ENCODE results near the gene MORN1.
A peak's percentile ranks its signal among the peaks of the same experiment; 100 is the strongest.

The MORN1 gene

DNA sequence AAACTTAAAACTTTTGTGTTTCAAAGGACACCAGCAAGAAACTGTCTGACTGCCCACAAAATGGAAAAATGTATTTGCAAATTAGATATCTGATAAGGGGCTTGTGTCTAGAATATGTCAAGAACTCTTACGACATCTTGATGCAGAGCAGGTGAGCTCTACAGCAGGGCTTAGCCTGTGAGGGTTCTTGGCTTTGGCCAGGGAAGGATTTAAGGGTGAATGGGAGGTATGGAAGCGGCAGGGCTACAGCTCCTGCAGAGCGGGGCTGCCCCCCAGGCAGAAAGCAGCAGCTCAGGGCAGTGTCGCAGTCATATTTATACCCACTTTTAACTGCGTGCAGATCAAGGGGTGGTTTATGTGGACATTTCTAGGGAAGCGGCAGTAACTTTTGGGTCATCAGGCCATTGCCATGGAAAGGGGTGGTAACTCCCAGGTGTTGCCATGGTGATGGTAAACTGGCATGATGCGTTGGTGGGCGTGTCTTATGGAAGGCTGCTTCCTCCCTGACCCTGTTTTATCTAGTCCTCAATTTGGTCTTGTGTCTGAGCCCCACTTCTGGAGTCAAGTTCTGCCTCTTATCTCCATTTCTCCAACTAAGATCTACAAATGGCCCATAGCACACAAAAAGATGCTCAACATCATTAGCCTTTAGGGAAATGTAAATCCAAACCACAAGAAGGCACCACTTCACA is 23.2 kb downstream of the MORN1 start:
- H3K18ac ChIP-seq (ENCODE audit: low read depth in 1 of 2, low read length in 2 of 2): no peak overlapping the region
- H4K91ac ChIP-seq (ENCODE audit: low read length): no peak overlapping the region
- no peak overlapping the region for H2AK5ac ChIP-seq (ENCODE audit: low read length, severe bottlenecking)
- no peak overlapping the region for H2BK120ac ChIP-seq (ENCODE audit: low read depth, low read length)
- H4K8ac ChIP-seq (ENCODE audit: low read length): no peak overlapping the region
- peaks cover 0 to 3% of the 10 kb centered on the region in 2 experiments for H3K36me3 ChIP-seq (ENCODE audit: control insufficient read depth in 1 of 2, insufficient read depth in 2 of 2, low read depth in 1 of 2, low read length in 2 of 2)
- WGBS: 96% methylated on average over 8 of the region's 8 CpGs
- no peak overlapping the region for H3K4me2 ChIP-seq (ENCODE audit: low read length, poor library complexity, severe bottlenecking)
- no peak overlapping the region for H3K27ac ChIP-seq (ENCODE audit: low read length, poor library complexity, severe bottlenecking)
- no peak overlapping the region for H2BK15ac ChIP-seq (ENCODE audit: low read depth, poor library complexity, severe bottlenecking)
- no peak overlapping the region for H3K14ac ChIP-seq (ENCODE audit: low read length in 2 of 2)
- H3K4ac ChIP-seq (ENCODE audit: low read depth in 1 of 2, low read length in 2 of 2): no peak overlapping the region
- H3K79me1 ChIP-seq (replicated peaks; ENCODE audit: low read length, poor library complexity, severe bottlenecking): no peaks in the 10 kb centered on the region
- no peaks in the 10 kb centered on the region for H3K27me3 ChIP-seq (ENCODE audit: control insufficient read depth in 1 of 2, insufficient read depth in 1 of 2, low read length in 2 of 2)
- DNase-seq: no peak
- H2AFZ ChIP-seq (ENCODE audit: low read depth, low read length): no peak overlapping the region
- no peak overlapping the region for H3K9ac ChIP-seq (ENCODE audit: low read length)
- H3K4me1 ChIP-seq (ENCODE audit: control insufficient read depth, insufficient read depth, low read depth, low read length): peaks cover 8% of the 10 kb centered on the region
- H2BK12ac ChIP-seq (ENCODE audit: low read length in 2 of 2): no peak overlapping the region
- H3K23ac ChIP-seq (ENCODE audit: low read length in 2 of 2): no peak overlapping the region
- no peak overlapping the region for H3K4me3 ChIP-seq (ENCODE audit: insufficient read depth in 1 of 2, low read depth in 1 of 2, low read length in 2 of 2)
- H3K9me3 ChIP-seq (ENCODE audit: control insufficient read depth, low read length): peaks cover 4% of the 10 kb centered on the region
- H2BK5ac ChIP-seq (ENCODE audit: low read depth, low read length, poor library complexity, severe bottlenecking): no peak overlapping the region

DNA sequence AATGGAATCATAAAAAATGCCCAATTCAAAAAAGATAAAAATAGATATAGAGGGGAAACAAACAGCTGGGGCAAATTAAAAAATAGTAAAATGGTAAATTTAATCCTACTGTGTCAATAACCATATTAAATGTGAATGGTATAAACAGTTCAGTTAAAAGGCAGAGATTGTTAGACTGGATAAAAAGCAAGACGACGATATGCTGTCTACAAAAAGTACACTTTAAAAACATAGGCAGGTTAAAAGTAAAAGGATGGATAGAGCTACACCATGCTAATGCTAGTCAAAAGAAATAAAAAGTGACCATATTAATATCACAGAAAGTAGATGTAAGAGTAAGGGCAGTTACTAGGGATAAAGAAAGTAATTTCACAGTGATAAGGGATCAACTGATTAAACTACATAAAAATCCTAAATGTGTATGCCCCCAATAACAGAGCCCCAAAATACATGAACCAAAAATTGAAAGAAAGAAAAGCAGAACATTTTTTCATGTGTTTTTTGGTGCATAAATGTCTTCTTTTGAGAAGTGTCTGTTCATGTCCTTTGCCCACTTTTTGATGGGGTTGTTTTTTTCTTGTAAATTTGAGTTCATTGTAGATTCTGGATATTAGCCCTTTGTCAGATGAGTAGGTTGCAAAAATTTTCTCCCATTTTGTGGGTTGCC is 27.4 kb downstream of the MORN1 start:
- Histone ChIP-seq H3K4me2 (ENCODE audit: low read length, poor library complexity, severe bottlenecking) (no peak overlapping the region), H3K27me3 (ENCODE audit: control insufficient read depth in 1 of 2, insufficient read depth in 1 of 2, low read length in 2 of 2) (no peaks in the 10 kb centered on the region), H3K9me3 (ENCODE audit: control insufficient read depth, low read length) (peaks cover 6% of the 10 kb centered on the region), H3K36me3 (ENCODE audit: control insufficient read depth in 1 of 2, insufficient read depth in 2 of 2, low read depth in 1 of 2, low read length in 2 of 2) (peaks cover 0 to 3% of the 10 kb centered on the region in 2 experiments), H3K4me3 (ENCODE audit: insufficient read depth in 1 of 2, low read depth in 1 of 2, low read length in 2 of 2) (no peak overlapping the region), H4K8ac (ENCODE audit: low read length) (no peak overlapping the region), H2BK5ac (ENCODE audit: low read depth, low read length, poor library complexity, severe bottlenecking) (no peak overlapping the region), H3K4me1 (ENCODE audit: control insufficient read depth, insufficient read depth, low read depth, low read length) (peaks cover 4% of the 10 kb centered on the region), H3K18ac (ENCODE audit: low read depth in 1 of 2, low read length in 2 of 2) (no peak overlapping the region), H3K23ac (ENCODE audit: low read length in 2 of 2) (no peak overlapping the region), H2BK15ac (ENCODE audit: low read depth, poor library complexity, severe bottlenecking) (no peak overlapping the region), H3K27ac (ENCODE audit: low read length, poor library complexity, severe bottlenecking) (no peak overlapping the region), H3K9ac (ENCODE audit: low read length) (no peak overlapping the region), H2BK120ac (ENCODE audit: low read depth, low read length) (no peak overlapping the region), H2AK5ac (ENCODE audit: low read length, severe bottlenecking) (no peak overlapping the region), H4K91ac (ENCODE audit: low read length) (no peak overlapping the region), H3K4ac (ENCODE audit: low read depth in 1 of 2, low read length in 2 of 2) (no peak overlapping the region), H2AFZ (ENCODE audit: low read depth, low read length) (no peak overlapping the region), H3K14ac (ENCODE audit: low read length in 2 of 2) (no peak overlapping the region), H3K79me1 (replicated peaks; ENCODE audit: low read length, poor library complexity, severe bottlenecking) (peaks cover 1% of the 10 kb centered on the region), H2BK12ac (ENCODE audit: low read length in 2 of 2) (no peak overlapping the region)
- WGBS: 100% methylated on average over 2 of the region's 2 CpGs
- DNase-seq: no peak

DNA sequence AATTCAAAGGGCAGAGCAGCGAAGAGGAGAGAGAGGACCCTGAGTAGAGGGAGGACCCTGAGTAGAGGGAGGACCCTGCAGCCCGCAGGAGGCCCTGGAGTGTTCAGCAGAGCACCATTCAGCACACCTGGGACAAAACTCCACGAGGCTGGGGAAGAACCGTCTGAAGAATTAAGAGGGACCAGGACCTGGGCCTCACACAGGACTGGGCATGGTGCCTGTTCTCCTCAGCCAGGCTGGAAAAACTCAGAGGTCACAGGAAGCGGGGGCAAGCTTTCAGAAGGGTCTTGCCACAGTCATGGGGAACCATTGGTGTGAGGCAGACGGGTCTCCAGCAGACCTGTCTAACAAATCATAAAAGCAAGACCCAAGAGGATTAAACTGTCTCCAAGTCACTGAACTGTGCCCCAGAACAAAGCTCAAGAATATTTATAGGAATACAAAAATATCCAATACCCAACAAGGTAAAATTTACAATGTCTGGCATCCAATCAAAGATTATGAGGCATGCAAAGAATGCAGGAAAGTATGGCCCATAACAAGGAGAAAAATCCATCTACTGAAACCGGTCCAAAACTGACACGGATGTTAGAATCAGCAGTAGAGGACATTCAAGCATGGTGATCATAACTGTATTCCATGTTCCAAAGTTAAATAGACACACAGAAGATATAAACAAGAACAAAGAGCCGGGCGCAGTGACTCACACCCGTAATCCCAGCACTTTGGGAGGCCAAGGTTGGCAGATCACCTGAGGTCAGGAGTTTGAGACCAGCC is 30.6 kb downstream of the MORN1 start:
- peaks cover 0 to under 1% of the 10 kb centered on the region in 2 experiments for H3K27me3 ChIP-seq (ENCODE audit: control insufficient read depth in 1 of 2, insufficient read depth in 1 of 2, low read length in 2 of 2)
- no peak overlapping the region for H2BK15ac ChIP-seq (ENCODE audit: low read depth, poor library complexity, severe bottlenecking)
- H3K4ac ChIP-seq (ENCODE audit: low read depth in 1 of 2, low read length in 2 of 2): no peak overlapping the region
- H3K23ac ChIP-seq (ENCODE audit: low read length in 2 of 2): no peak overlapping the region
- no peak overlapping the region for H2BK120ac ChIP-seq (ENCODE audit: low read depth, low read length)
- no peak overlapping the region for H2AFZ ChIP-seq (ENCODE audit: low read depth, low read length)
- no peak overlapping the region for H3K4me3 ChIP-seq (ENCODE audit: insufficient read depth in 1 of 2, low read depth in 1 of 2, low read length in 2 of 2)
- peaks cover 6% of the 10 kb centered on the region for H3K9me3 ChIP-seq (ENCODE audit: control insufficient read depth, low read length)
- H2BK12ac ChIP-seq (ENCODE audit: low read length in 2 of 2): no peak overlapping the region
- no peak overlapping the region for H3K9ac ChIP-seq (ENCODE audit: low read length)
- H3K36me3 ChIP-seq (ENCODE audit: control insufficient read depth in 1 of 2, insufficient read depth in 2 of 2, low read depth in 1 of 2, low read length in 2 of 2): peaks cover 0 to 11% of the 10 kb centered on the region in 2 experiments
- peaks cover 4% of the 10 kb centered on the region for H3K4me1 ChIP-seq (ENCODE audit: control insufficient read depth, insufficient read depth, low read depth, low read length)
- H2BK5ac ChIP-seq (ENCODE audit: low read depth, low read length, poor library complexity, severe bottlenecking): no peak overlapping the region
- no peak overlapping the region for H3K14ac ChIP-seq (ENCODE audit: low read length in 2 of 2)
- no peak for DNase-seq
- peaks cover 1% of the 10 kb centered on the region for H3K79me1 ChIP-seq (replicated peaks; ENCODE audit: low read length, poor library complexity, severe bottlenecking)
- H4K91ac ChIP-seq (ENCODE audit: low read length): no peak overlapping the region
- H3K4me2 ChIP-seq (ENCODE audit: low read length, poor library complexity, severe bottlenecking): no peak overlapping the region
- peak overlapping the region in 1 of 2 experiments; percentile 21 for H3K18ac ChIP-seq (ENCODE audit: low read depth in 1 of 2, low read length in 2 of 2)
- H4K8ac ChIP-seq (ENCODE audit: low read length): no peak overlapping the region
- no peak overlapping the region for H3K27ac ChIP-seq (ENCODE audit: low read length, poor library complexity, severe bottlenecking)
- 81% methylated on average over 11 of the region's 11 CpGs for WGBS
- no peak overlapping the region for H2AK5ac ChIP-seq (ENCODE audit: low read length, severe bottlenecking)
